Ishikawa (cell line): Measurements from ENCODE around the gene ANKLE1.

Experiments used
- CEBPB ChIP-seq: IDR thresholded peaks from 2 replicates; pipeline ENCODE4 v1.6.1; 2012
- CREB1 ChIP-seq: IDR thresholded peaks from 2 replicates; pipeline ENCODE4 v1.6.1; 2012; ENCODE audit warnings: low read depth
- EGR1 ChIP-seq: IDR thresholded peaks from 2 replicates; pipeline ENCODE4 v1.6.1; 2012
- EP300 ChIP-seq: IDR thresholded peaks from 2 replicates; pipeline ENCODE4 v1.6.1; 2012; ENCODE audit warnings: borderline replicate concordance
- FOXM1 ChIP-seq: IDR thresholded peaks from 2 replicates; pipeline ENCODE4 v1.6.1; 2012; ENCODE audit warnings: low read depth, borderline replicate concordance
- NFIC ChIP-seq: IDR thresholded peaks from 2 replicates; pipeline ENCODE4 v1.6.1; 2012
- RAD21 ChIP-seq: IDR thresholded peaks from 2 replicates; pipeline ENCODE4 v1.6.1; 2012; ENCODE audit warnings: low read depth
- TAF1 ChIP-seq: IDR thresholded peaks from 2 replicates; pipeline ENCODE4 v1.6.1; 2012; ENCODE audit warnings: low read depth, mild to moderate bottlenecking
- TCF12 ChIP-seq: IDR thresholded peaks from 2 replicates; pipeline ENCODE4 v1.6.1; 2012; ENCODE audit warnings: low read depth
- TEAD4 ChIP-seq: IDR thresholded peaks from 2 replicates; pipeline ENCODE4 v1.6.1; 2012
- YY1 ChIP-seq: IDR thresholded peaks from 2 replicates; pipeline ENCODE4 v1.6.1; 2012; ENCODE audit warnings: low read depth
- ZBTB7A ChIP-seq: IDR thresholded peaks from 2 replicates; pipeline ENCODE4 v1.6.1; 2012; ENCODE audit warnings: low read depth
- TF ChIP-seq, protein P1 (sequence below): IDR thresholded peaks from 2 replicates; pipeline ENCODE4 v1.6.1; 2012; ENCODE audit warnings: low read depth, mild to moderate bottlenecking
- TF ChIP-seq, protein P2 (sequence below): IDR thresholded peaks from 2 replicates; pipeline ENCODE4 v1.6.1; 2012
- TF ChIP-seq, protein P3 (sequence below): IDR thresholded peaks from 2 replicates; pipeline ENCODE4 v1.6.1; 2012

Gene ANKLE1

DNA sequence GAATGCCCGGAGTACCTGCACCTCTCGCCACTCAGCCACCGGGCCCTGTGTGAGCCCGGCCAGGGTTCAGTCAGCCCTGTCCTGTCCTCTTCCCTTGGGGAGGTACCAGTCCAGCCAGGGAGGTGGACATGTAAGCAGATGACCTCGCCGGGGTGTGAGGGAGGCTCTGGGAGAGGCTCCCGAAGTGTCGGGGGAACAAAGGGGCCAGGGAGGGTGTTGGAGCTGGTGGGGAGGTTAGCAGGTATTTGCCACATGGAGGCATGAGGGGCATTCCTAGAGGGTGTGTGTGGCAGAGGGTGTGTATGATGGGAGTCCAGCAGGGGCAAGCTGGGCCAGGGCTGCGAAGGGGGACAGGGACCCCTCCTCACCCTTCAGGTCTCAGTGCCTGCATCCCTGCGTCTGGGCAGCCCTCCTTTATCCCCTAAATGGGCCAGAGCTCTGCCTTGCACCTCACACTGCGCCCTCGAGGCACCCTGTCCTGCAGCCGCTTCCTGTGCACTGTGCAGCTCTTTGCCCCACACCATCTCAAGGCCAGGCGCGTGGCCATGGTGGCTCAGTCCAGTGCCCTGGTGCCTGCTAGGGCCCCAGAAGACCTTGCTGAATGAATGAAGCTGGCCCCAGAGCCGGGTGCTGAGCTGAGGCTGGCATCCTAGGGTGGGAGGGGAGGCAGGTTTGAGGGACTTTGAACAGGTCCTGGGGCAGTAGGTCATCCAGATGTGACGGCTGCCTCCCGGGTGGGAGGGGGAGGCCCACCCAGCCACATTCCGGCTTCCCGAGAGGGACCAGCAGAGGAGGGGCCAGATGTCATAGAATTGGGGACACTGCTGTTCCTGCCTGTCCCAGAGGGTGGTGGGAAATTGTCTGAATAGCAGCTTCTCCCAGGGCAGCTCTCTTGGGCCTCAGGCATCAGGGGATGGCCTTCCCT is 30.8 kb downstream of the ANKLE1 start:
- no peak for TF ChIP-seq ZBTB7A
- no peak for TF ChIP-seq TEAD4
- TF ChIP-seq, protein P1, sequence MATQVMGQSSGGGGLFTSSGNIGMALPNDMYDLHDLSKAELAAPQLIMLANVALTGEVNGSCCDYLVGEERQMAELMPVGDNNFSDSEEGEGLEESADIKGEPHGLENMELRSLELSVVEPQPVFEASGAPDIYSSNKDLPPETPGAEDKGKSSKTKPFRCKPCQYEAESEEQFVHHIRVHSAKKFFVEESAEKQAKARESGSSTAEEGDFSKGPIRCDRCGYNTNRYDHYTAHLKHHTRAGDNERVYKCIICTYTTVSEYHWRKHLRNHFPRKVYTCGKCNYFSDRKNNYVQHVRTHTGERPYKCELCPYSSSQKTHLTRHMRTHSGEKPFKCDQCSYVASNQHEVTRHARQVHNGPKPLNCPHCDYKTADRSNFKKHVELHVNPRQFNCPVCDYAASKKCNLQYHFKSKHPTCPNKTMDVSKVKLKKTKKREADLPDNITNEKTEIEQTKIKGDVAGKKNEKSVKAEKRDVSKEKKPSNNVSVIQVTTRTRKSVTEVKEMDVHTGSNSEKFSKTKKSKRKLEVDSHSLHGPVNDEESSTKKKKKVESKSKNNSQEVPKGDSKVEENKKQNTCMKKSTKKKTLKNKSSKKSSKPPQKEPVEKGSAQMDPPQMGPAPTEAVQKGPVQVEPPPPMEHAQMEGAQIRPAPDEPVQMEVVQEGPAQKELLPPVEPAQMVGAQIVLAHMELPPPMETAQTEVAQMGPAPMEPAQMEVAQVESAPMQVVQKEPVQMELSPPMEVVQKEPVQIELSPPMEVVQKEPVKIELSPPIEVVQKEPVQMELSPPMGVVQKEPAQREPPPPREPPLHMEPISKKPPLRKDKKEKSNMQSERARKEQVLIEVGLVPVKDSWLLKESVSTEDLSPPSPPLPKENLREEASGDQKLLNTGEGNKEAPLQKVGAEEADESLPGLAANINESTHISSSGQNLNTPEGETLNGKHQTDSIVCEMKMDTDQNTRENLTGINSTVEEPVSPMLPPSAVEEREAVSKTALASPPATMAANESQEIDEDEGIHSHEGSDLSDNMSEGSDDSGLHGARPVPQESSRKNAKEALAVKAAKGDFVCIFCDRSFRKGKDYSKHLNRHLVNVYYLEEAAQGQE = no peak
- TF ChIP-seq TAF1 = no peak

DNA sequence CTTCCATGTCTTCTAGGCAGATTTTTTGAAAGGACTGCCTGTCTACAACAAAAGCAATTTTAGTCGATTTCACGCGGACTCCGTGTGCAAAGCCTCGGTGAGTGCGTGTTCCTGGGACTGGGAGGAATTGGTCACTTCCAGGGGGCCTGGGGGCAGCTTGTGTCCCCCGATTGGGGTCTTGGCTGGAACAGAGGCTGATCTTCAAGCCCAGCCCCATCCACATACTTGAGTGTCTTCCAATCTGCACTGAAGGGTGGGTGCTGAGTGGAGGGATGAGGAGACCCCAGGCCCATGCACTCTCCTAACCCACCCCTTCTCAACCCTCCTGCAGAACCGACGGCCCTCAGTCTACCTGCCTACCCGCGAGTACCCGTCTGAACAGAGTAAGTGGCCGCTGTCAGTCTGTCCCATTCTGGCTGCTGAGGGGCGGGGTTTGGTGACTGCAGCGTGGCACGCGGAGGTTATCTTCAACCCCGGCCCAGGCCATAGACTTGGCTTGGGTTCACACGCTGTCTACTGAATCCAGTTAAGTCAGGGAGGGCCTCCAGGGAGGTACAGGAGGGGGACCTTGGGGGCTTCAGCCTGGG is 32.4 kb downstream of the ANKLE1 start:
- TF ChIP-seq NFIC (no peak), TCF12 (no peak), ZBTB7A (no peak), CEBPB (no peak), CREB1 (no peak), FOXM1 (no peak), EGR1 (no peak), TAF1 (no peak), RAD21 (no peak), TEAD4 (no peak), EP300 (no peak), YY1 (no peak)
- TF ChIP-seq, protein P2, sequence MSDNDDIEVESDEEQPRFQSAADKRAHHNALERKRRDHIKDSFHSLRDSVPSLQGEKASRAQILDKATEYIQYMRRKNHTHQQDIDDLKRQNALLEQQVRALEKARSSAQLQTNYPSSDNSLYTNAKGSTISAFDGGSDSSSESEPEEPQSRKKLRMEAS = no peak
- TF ChIP-seq, protein P1 = no peak
- TF ChIP-seq, protein P3, sequence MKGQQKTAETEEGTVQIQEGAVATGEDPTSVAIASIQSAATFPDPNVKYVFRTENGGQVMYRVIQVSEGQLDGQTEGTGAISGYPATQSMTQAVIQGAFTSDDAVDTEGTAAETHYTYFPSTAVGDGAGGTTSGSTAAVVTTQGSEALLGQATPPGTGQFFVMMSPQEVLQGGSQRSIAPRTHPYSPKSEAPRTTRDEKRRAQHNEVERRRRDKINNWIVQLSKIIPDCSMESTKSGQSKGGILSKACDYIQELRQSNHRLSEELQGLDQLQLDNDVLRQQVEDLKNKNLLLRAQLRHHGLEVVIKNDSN = no peak

DNA sequence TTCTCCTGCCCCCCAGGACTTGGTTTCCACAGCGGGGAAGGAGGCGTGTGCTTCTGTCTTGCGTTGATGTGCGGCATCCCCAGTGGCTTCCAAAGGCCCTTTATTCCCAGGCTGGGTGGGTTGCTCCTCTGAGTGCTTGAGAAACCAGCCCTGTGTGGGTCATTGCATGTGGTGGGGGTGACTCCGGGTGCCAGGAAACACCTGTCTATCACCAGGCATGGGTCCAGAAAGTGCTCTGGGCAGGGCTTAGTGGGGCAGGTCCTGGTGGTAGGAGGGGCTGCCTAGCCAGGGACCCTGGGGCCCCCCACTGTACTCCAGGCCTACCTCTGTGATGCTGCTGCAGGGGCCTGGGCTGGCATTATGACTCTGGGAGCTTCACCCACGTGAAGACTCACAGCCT is 37.3 kb downstream of the ANKLE1 start:
- TF ChIP-seq, protein P1 = no peak
- no peak for TF ChIP-seq CREB1
- no peak for TF ChIP-seq ZBTB7A
- no peak for TF ChIP-seq RAD21
- no peak for TF ChIP-seq EGR1
- TF ChIP-seq EP300 = no peak
- TF ChIP-seq FOXM1 = no peak
- TF ChIP-seq, protein P3 = no peak
- TF ChIP-seq, protein P2 = no peak
- TF ChIP-seq TAF1 = no peak
- TF ChIP-seq CEBPB = no peak

DNA sequence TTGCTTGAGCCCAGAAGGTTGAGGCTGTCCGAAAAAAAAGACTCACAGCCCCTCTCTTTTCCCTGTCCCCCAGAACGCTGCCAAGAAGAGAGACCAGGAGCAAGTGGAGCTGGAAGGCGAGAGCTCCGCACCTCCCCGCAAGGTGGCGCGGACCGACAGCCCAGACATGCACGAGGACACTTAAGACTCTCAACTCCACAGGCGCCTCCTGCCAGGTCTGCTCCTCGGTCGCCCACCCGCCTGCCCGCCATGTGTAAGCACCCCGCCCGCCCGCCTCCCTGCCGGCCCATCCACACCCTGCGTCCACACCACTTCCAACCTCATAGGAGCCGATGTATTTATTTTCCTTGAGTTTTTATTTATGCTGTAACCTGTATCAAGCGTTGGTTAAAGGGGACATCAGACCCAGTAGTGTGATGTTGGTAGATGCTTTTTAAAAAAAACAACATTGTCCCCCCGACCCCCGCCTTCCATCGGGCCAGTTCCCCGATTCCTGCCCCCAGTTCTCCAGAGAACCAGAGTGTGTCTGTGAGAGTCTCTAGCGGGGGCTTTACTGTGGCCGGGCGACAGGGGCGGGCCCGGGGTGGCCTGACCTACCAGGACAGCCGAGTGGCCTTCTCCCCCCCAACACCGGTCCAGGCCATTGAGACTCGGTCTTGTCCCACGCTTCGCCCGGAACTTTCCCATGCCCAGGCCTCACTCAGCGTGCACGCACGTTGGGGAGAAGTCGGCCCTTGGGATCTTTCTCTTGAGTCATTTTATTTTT is 38.0 kb downstream of the ANKLE1 start:
- TF ChIP-seq RAD21 = no peak
- no peak for TF ChIP-seq NFIC
- TF ChIP-seq, protein P1 = no peak
- TF ChIP-seq YY1 = no peak
- TF ChIP-seq CREB1 = no peak
- TF ChIP-seq EGR1 = no peak
- no peak for TF ChIP-seq TCF12
- no peak for TF ChIP-seq TAF1
- TF ChIP-seq FOXM1 = no peak
- no peak for TF ChIP-seq ZBTB7A
- TF ChIP-seq, protein P3 = no peak
